OCI-LY7 (cell line): Measurements from ENCODE around the gene PLEKHF1. TPM values are rescaled to one million over a fixed set of nuclear protein-coding genes. Genes with fewer than 3 reads are reported as not detected.
"Not testable (repeated sequence)": the region's sequence is repeated elsewhere in the genome, so short reads cannot be mapped to it uniquely, and the experiment has no call there.

Source experiments
- BruUV-seq: library from RNA; stranded (reverse); fragments of 400-500 nt; replicated peaks from 2 replicates; lab custom pipeline; 2021; lab: Mats Ljungman, UMichigan
- CTCF ChIA-PET: fragments of 300-600 bp; sonication (Branson Sonifier 250); formaldehyde crosslinking; loops from one replicate; lab custom pipeline; 2022; ENCODE audit warnings: antibody characterized with exemption; ENCODE audit not compliant: unreplicated experiment; lab: Charles Lee
- POLR2A ChIA-PET: fragments of 300-600 bp; sonication (Branson Sonifier 250); formaldehyde crosslinking; loops from one replicate; lab custom pipeline; 2022; ENCODE audit warnings: antibody characterized with exemption; lab: Charles Lee
- DNase-seq: peaks from one replicate; pipeline ENCODE4 v3.0.0-alpha.2; 2015; ENCODE audit warnings: low spot score
- H2AFZ ChIP-seq: fragments of 200-600 bp; sonication (generic), shearing (Covaris generic); 2 replicates; pipeline ENCODE4 v1.6.1; 2014; ENCODE audit warnings: mild to moderate bottlenecking, antibody characterized with exemption, low read length, moderate library complexity
- H3K27ac ChIP-seq: fragments of 200-600 bp; sonication (generic); 2 replicates; pipeline ENCODE4 v1.5.1; 2014; ENCODE audit warnings: mixed run types, low read depth, mild to moderate bottlenecking, moderate library complexity, low read length, inconsistent platforms; ENCODE audit not compliant: poor library complexity, severe bottlenecking
- H3K36me3 ChIP-seq: fragments of 200-600 bp; sonication (generic); 2 replicates; pipeline ENCODE4 v1.6.1; 2014; ENCODE audit warnings: mild to moderate bottlenecking, antibody characterized with exemption, low read length, moderate library complexity, mixed read lengths; ENCODE audit not compliant: insufficient read depth
- H3K4me1 ChIP-seq: fragments of 200-600 bp; sonication (generic); 2 replicates; pipeline ENCODE4 v1.5.1; 2014; ENCODE audit warnings: mild to moderate bottlenecking, low read length; ENCODE audit not compliant: insufficient read depth, poor library complexity, severe bottlenecking
- H3K4me2 ChIP-seq: fragments of 200-600 bp; sonication (generic); 2 replicates; pipeline ENCODE4 v1.6.1; 2014; ENCODE audit warnings: mild to moderate bottlenecking, low read length
- H3K4me3 ChIP-seq: fragments of 200-600 bp; sonication (generic); 2 replicates; pipeline ENCODE4 v1.5.1; 2014; ENCODE audit warnings: mild to moderate bottlenecking, low read depth, low read length; ENCODE audit not compliant: poor library complexity, severe bottlenecking
- H3K79me2 ChIP-seq: fragments of 200-600 bp; sonication (generic); 2 replicates; pipeline ENCODE4 v1.6.1; 2016; ENCODE audit warnings: low read depth, mild to moderate bottlenecking, low read length, moderate library complexity, mixed read lengths; ENCODE audit not compliant: insufficient read depth
- H3K9me2 ChIP-seq: fragments of 200-600 bp; sonication (generic); 2 replicates; pipeline ENCODE4 v1.6.1; 2016; ENCODE audit warnings: mild to moderate bottlenecking, low read length, mixed read lengths; ENCODE audit not compliant: insufficient read depth
- H3K9me3 ChIP-seq: fragments of 200-600 bp; sonication (generic); 2 replicates; pipeline ENCODE4 v1.6.1; 2014; ENCODE audit warnings: mild to moderate bottlenecking, mixed run types, low read length, mixed read lengths
- H4K20me1 ChIP-seq: fragments of 200-600 bp; sonication (generic); 2 replicates; pipeline ENCODE4 v1.6.1; 2014; ENCODE audit warnings: mild to moderate bottlenecking, antibody characterized with exemption, low read length, moderate library complexity, mixed read lengths; ENCODE audit not compliant: insufficient read depth
- CTCF ChIP-seq: fragments of 200-600 bp; sonication (generic); conservative IDR thresholded peaks from 2 replicates; pipeline ENCODE4 v1.5.1; 2014; ENCODE audit warnings: mild to moderate bottlenecking, antibody characterized with exemption, low read length, moderate library complexity, mixed read lengths
- EZH2phosphoT487 ChIP-seq: fragments of 200-600 bp; sonication (generic); IDR thresholded peaks from 2 replicates; pipeline ENCODE4 v1.6.1; 2018; ENCODE audit warnings: low read depth, borderline replicate concordance, mild to moderate bottlenecking, mixed run types, antibody characterized with exemption, low read length, moderate library complexity, mixed read lengths
- intact Hi-C: fragments of 100-400 bp; cut with micrococcal nuclease; formaldehyde crosslinking; loops from one replicate; pipeline ENCODE4 v1.10.0; 2022; ENCODE audit not compliant: unreplicated experiment
- total RNA-seq, 2 experiments: library from RNA; depleted of rRNA in 1 of 2; stranded (reverse); fragments of >200 nt in 1 of 2; shearing (Covaris generic) in 1 of 2; gene quantifications; 2 replicates each; pipeline ENCODE4 v1.2.3, GENCODE V29; 2014 to 2022

Gene PLEKHF1
- total RNA-seq, 2 experiments from 2014 or later, result 5.0 to 7.0 TPM

- Histone ChIP-seq H3K9me2 (no peaks in the 10 kb centered on the region), H3K27ac (no peak overlapping the region), H3K9me3 (no peaks in the 10 kb centered on the region), H3K36me3 (no peaks in the 10 kb centered on the region), H3K79me2 (no peaks in the 10 kb centered on the region), H3K4me2 (peak overlapping the region; percentile 21; the same call in 1 of the 2 replicates), H4K20me1 (no peaks in the 10 kb centered on the region), H3K4me3 (no peak overlapping the region), H2AFZ (no peak overlapping the region), H3K4me1 (peaks cover 48% of the 10 kb centered on the region)
- POLR2A ChIA-PET, result interaction anchor here (0.6 kb wide), 2 partner anchors 772 to 1877 kb away, joined by 3 read pairs; no protein-coding TSS in a partner anchor
- intact Hi-C loops, result no loop called here
- DNase-seq, result peak; percentile 64
- BruUV-seq, result no TSS peak
- peak; percentile 63 for TF ChIP-seq CTCF
- TF ChIP-seq EZH2phosphoT487, result no peak
- CTCF ChIA-PET, result interaction anchor here (0.7 to 2.2 kb wide), 2 partner anchors 27 to 58 kb away, joined by 3 to 5 read pairs; no protein-coding TSS in a partner anchor
Observed at GRCh38 chr19:29667901-29668341, 2.7 kb downstream of the PLEKHF1 start.

GRCh38 chr19:29668746-29669609 lies 3.7 kb downstream of the PLEKHF1 start:
- H3K4me3 ChIP-seq, result no peak overlapping the region
- DNase-seq, result no peak
- no peak overlapping the region for H2AFZ ChIP-seq
- intact Hi-C loops, result no loop called here
- H3K36me3 ChIP-seq, result no peaks in the 10 kb centered on the region
- no peak for TF ChIP-seq EZH2phosphoT487
- peak; percentile 36; the same call in 1 of the 2 replicates for TF ChIP-seq CTCF
- H3K79me2 ChIP-seq, result no peaks in the 10 kb centered on the region
- peaks cover 55% of the 10 kb centered on the region for H3K4me1 ChIP-seq
- no peak overlapping the region for H3K4me2 ChIP-seq
- no peaks in the 10 kb centered on the region for H4K20me1 ChIP-seq
- H3K27ac ChIP-seq, result no peak overlapping the region
- no TSS peak for BruUV-seq
- ChIA-PET CTCF (interaction anchor here (2.2 kb wide), 1 partner anchor 59 kb away, joined by 5 read pairs; no protein-coding TSS in a partner anchor), POLR2A (interaction anchor here (0.6 kb wide), 1 partner anchor 1878 kb away, joined by 3 read pairs; no protein-coding TSS in a partner anchor)
- no peaks in the 10 kb centered on the region for H3K9me3 ChIP-seq
- no peaks in the 10 kb centered on the region for H3K9me2 ChIP-seq

- no TSS peak for BruUV-seq
- CTCF ChIA-PET, result no interaction called here
- Histone ChIP-seq H3K9me2 (no peaks in the 10 kb centered on the region), H3K4me1 (peaks cover 49% of the 10 kb centered on the region), H3K27ac (no peak overlapping the region), H4K20me1 (no peaks in the 10 kb centered on the region), H3K9me3 (no peaks in the 10 kb centered on the region), H3K79me2 (no peaks in the 10 kb centered on the region), H3K36me3 (peaks cover 2% of the 10 kb centered on the region; the same call in 1 of the 2 replicates), H2AFZ (no peak overlapping the region), H3K4me3 (no peak overlapping the region), H3K4me2 (no peak overlapping the region)
- POLR2A ChIA-PET, result no interaction called here
- intact Hi-C loops, result no loop called here
- TF ChIP-seq CTCF, result no peak
- no peak for TF ChIP-seq EZH2phosphoT487
- DNase-seq, result no peak
Observed at GRCh38 chr19:29670255-29670654, 5.0 kb downstream of the PLEKHF1 start.

- H3K4me3 ChIP-seq, DNase-seq, H3K79me2 ChIP-seq, H3K36me3 ChIP-seq, H4K20me1 ChIP-seq, H3K27ac ChIP-seq, H3K9me3 ChIP-seq, H3K4me2 ChIP-seq, H2AFZ ChIP-seq, intact Hi-C loops, BruUV-seq, H3K9me2 ChIP-seq: not testable (repeated sequence)
- POLR2A ChIA-PET, result interaction anchor here (1.5 kb wide), 1 partner anchor 64 kb away, joined by 10 read pairs; the partner anchor contains the start of gene POP4
- CTCF ChIA-PET, result interaction anchor here (0.9 kb wide), 1 partner anchor 257 kb away, joined by 3 read pairs; no protein-coding TSS in a partner anchor
- H3K4me1 ChIP-seq, result peaks cover 44% of the 10 kb centered on the region
Observed at GRCh38 chr19:29671026-29671392, 5.7 kb downstream of the PLEKHF1 start.
